Endodermal cell (in vitro differentiated cells): ENCODE measurements around the gene NEK6. TPM values are rescaled to one million over a fixed set of nuclear protein-coding genes. Genes with fewer than 3 reads are reported as not detected.

Experiments
- DNase-seq: peaks from one replicate; pipeline ENCODE4 v3.0.0-alpha.2; 2017
- H3K27ac ChIP-seq: 2 replicates; pipeline ENCODE4 v1.5.1; 2013; ENCODE audit warnings: mild to moderate bottlenecking, low read depth, low read length, moderate library complexity
- H3K27me3 ChIP-seq: 2 replicates; pipeline ENCODE4 v1.6.1; 2013; ENCODE audit warnings: mild to moderate bottlenecking, low read length, moderate library complexity; ENCODE audit not compliant: insufficient read depth, control insufficient read depth, poor library complexity, severe bottlenecking
- H3K36me3 ChIP-seq: 2 replicates; pipeline ENCODE4 v1.7.0; 2013; ENCODE audit warnings: mild to moderate bottlenecking, low read length, moderate library complexity; ENCODE audit not compliant: control insufficient read depth, insufficient read depth
- H3K4me1 ChIP-seq: one replicate; pipeline ENCODE4 v1.7.0; 2013; ENCODE audit warnings: low read length; ENCODE audit not compliant: control insufficient read depth, insufficient read depth
- H3K4me3 ChIP-seq: 2 replicates; pipeline ENCODE4 v1.5.1; 2013; ENCODE audit warnings: mild to moderate bottlenecking, low read length, moderate library complexity
- H3K9ac ChIP-seq: 2 replicates; pipeline ENCODE4 v1.6.1; 2013; ENCODE audit warnings: mild to moderate bottlenecking, low read length, moderate library complexity; ENCODE audit not compliant: poor library complexity, severe bottlenecking; ENCODE audit errors: extremely low read depth
- H3K9me3 ChIP-seq: 2 replicates; pipeline ENCODE4 v1.6.1; 2013; ENCODE audit warnings: mild to moderate bottlenecking, low read length, moderate library complexity; ENCODE audit not compliant: control insufficient read depth
- H3K27ac Mint-ChIP-seq: 2 replicates; pipeline ENCODE4 v1.8.0; 2020; ENCODE audit warnings: mixed read lengths
- H3K27me3 Mint-ChIP-seq: 2 replicates; pipeline ENCODE4 v1.8.0; 2021; ENCODE audit warnings: mild to moderate bottlenecking, mixed read lengths; ENCODE audit not compliant: insufficient read depth
- H3K36me3 Mint-ChIP-seq: 2 replicates; pipeline ENCODE4 v1.8.0; 2020; ENCODE audit warnings: low read depth, mixed read lengths
- H3K4me1 Mint-ChIP-seq: 2 replicates; pipeline ENCODE4 v1.8.0; 2020; ENCODE audit warnings: mixed read lengths
- H3K4me3 Mint-ChIP-seq: 2 replicates; pipeline ENCODE4 v1.8.0; 2020; ENCODE audit warnings: mild to moderate bottlenecking, moderate library complexity, mixed read lengths
- H3K9me3 Mint-ChIP-seq: 2 replicates; pipeline ENCODE4 v1.8.0; 2020; ENCODE audit warnings: mild to moderate bottlenecking, mixed read lengths
- CTCF ChIP-seq: fragments of 200-600 bp; sonication (generic); conservative IDR thresholded peaks from 2 replicates; pipeline ENCODE4 v1.5.0; 2021; ENCODE audit warnings: antibody characterized with exemption, mild to moderate bottlenecking
- WGBS, 2 experiments: methylation state at CpG; one replicate each; pipeline versions ENCODE4 v1.1.5 to v1.1.7; 2013; ENCODE audit warnings: missing lambda C conversion rate in 2 of 2, mixed read lengths in 1 of 2; ENCODE audit not compliant: insufficient coverage in 1 of 2, insufficient read length in 1 of 2; 5-methylcytosine and 5-hydroxymethylcytosine counted together
- total RNA-seq, 2 donors: library from RNA; stranded (reverse); fragmentation: NEBNext Ultra II Directional in 1 of 2; extraction: Animal tissue kit (Norgen Biotek cat#: 25700) in 1 of 2; gene quantifications; 2 replicates in 1 of 2; 3 replicates in 1 of 2; pipeline ENCODE4 v1.2.1, GENCODE V29; 2021

The NEK6 gene
- total RNA-seq, 2 donors from 2014 or later, result 17.1 to 32.5 TPM

- WGBS, 2 experiments, result 87% methylated on average over 4 to 5 of the region's 5 CpGs
- no peaks in the 10 kb centered on the region for H3K36me3 ChIP-seq
- no peak overlapping the region for H3K27ac ChIP-seq
- TF ChIP-seq CTCF, result peak; percentile 62
- no peak overlapping the region for H3K4me3 ChIP-seq
- no peaks in the 10 kb centered on the region for H3K27me3 Mint-ChIP-seq
- DNase-seq, result peak; percentile 83
- H3K27me3 ChIP-seq, result no peaks in the 10 kb centered on the region
- H3K36me3 Mint-ChIP-seq, result no peaks in the 10 kb centered on the region
- H3K9ac ChIP-seq, result no peak overlapping the region
- H3K4me3 Mint-ChIP-seq, result no peak overlapping the region
- no peak overlapping the region for H3K27ac Mint-ChIP-seq
- no peaks in the 10 kb centered on the region for H3K9me3 Mint-ChIP-seq
- no peaks in the 10 kb centered on the region for H3K4me1 ChIP-seq
- H3K4me1 Mint-ChIP-seq, result no peaks in the 10 kb centered on the region
- no peaks in the 10 kb centered on the region for H3K9me3 ChIP-seq
These were observed 53.5 kb downstream of the NEK6 start for GRCh38 chr9:124311283-124311682.

- peak; percentile 72 for DNase-seq
These were observed 54.8 kb downstream of the NEK6 start for GRCh38 chr9:124312290-124313265.

GRCh38 chr9:124313940-124314339 is 56.2 kb downstream of the NEK6 start:
- Mint-ChIP-seq H3K4me1 (no peaks in the 10 kb centered on the region), H3K36me3 (peaks cover 7% of the 10 kb centered on the region), H3K4me3 (no peak overlapping the region), H3K9me3 (no peaks in the 10 kb centered on the region), H3K27ac (no peak overlapping the region), H3K27me3 (no peaks in the 10 kb centered on the region)
- TF ChIP-seq CTCF, result no peak
- Histone ChIP-seq H3K4me3 (no peak overlapping the region), H3K27me3 (no peaks in the 10 kb centered on the region), H3K9ac (no peak overlapping the region), H3K27ac (no peak overlapping the region), H3K4me1 (no peaks in the 10 kb centered on the region), H3K36me3 (peaks cover 4% of the 10 kb centered on the region), H3K9me3 (no peaks in the 10 kb centered on the region)
- DNase-seq, result no peak
- 93 to 95% methylated on average over 18 of the region's 18 CpGs for WGBS, 2 experiments

More at GRCh38 chr9:124312290-124313265, 54.8 kb downstream of the NEK6 start:
- H3K36me3 ChIP-seq, result peaks cover 2% of the 10 kb centered on the region
- no peak overlapping the region for H3K27ac ChIP-seq
- no peaks in the 10 kb centered on the region for H3K4me1 ChIP-seq
- no peak overlapping the region for H3K9ac ChIP-seq
- no peak overlapping the region for H3K4me3 Mint-ChIP-seq
- 87 to 89% methylated on average over 19 to 27 of the region's 27 CpGs for WGBS, 2 experiments
- H3K27me3 Mint-ChIP-seq, result no peaks in the 10 kb centered on the region
- H3K27me3 ChIP-seq, result no peaks in the 10 kb centered on the region
- H3K9me3 Mint-ChIP-seq, result no peaks in the 10 kb centered on the region
- H3K9me3 ChIP-seq, result no peaks in the 10 kb centered on the region
- no peak overlapping the region for H3K27ac Mint-ChIP-seq
- no peaks in the 10 kb centered on the region for H3K4me1 Mint-ChIP-seq
- TF ChIP-seq CTCF, result peak; percentile 59
- no peak overlapping the region for H3K4me3 ChIP-seq
- peaks cover 3% of the 10 kb centered on the region for H3K36me3 Mint-ChIP-seq
